Measurements from ENCODE around the gene CRLF1.

Gene CRLF1

DNA sequence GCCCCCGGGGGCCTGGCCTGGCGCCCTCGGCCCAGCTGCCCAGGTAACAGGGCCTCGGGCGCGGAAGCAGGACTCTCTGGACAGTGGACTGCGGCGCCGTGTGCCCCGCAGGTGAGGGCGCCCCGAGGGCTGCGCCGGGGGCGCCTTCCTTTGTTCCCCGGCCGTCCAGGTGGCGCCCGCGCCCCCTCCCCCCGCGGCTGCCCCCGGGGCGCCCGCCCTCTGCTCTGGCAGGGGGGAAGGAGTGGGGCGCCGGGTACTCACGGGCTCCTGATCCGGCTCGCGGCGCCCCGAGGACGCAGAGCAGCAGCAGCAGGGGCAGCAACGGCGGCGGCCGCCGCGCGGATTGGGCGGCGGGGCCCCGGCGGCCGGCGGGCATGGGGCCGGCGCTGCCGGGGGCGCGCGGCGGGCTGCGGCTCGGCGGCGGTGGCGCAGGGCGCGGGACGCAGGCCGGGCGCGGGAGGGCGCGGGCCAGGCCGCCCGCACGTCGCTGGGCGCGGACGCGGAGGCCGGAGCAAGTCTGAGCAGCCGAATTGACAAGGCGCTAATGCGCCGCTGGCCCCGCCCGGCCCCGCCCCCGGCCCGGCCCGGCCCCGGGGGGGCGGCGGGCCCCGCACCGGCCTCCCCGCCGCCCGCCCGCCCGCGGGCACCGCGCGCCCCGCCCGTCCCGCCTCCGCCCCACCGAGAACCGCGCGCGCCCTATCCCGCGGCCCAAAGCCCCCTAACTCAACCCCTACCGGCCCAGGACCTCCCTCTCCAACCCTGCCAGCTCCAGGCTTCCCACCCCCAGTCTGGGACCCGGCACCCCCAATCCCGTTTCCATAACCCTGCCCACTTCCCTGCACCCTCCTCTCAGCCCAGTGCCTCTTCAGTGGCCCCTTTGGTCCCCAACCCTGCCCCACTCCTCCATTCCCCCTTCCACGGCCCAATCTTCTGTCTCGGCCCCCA is at the start of gene CRLF1:
Gene CRLF1 (minus strand): TSS at position 519 of the 945 bp plus-strand sequence. CDS start 143 bp downstream, at position 376.
- no peak for DNase-seq (ENCODE audit: low read depth)

DNA sequence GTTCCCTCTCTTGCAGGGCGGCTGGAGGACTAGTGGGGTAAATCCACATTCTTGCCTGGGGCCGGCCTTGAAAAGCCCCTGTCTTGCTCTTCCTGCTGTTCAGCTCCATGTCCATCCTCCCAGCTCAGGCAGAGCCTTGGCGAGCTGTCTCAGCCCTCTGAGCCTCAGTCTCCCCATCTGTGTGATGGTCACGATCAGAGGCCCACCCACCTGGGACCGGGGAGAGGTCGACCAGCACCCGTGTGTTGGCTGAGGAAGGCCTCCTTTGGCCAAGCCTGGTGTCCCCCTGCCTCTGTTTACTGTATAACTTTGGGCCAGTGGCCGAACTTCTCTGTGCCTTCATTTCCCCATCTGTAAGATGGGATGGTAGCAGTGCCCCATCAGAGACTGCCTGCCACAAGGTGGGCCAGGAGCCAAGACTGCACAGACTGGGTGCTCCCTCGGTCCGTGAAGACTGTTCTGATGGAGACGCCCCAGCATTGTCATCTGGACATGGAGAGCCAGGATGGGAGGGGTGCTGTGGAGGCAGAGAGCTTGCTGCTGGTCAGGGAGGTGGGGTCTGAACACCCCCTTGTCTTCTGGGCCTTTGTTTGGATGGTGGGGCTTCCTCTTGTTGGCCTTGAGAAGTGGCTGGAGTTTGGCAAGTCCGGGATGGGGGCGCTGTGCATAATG is 48.7 kb upstream of the CRLF1 start:
- DNase-seq (ENCODE audit: low read depth), result no peak

DNA sequence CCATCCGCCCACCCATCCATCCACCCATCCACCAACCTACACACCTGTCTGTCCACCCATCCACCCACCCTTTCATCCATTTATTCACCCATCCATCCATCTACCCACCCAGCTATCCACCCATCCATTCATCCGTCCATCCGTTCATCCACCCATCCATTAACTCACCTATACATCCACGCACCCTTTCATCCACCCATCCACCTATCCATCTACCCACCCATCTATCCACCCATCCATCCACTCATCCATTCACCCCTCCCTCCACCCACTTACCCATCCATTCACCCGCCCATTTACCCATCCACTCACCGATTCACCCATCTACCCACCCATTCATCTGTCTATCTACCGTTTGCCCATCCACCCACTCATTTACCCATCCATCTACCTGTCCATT is 47.9 kb upstream of the CRLF1 start:
- DNase-seq (ENCODE audit: low read depth), result no peak

- DNase-seq (ENCODE audit: low read depth), result no peak
Observed at GRCh38 chr19:18653853-18654252, 47.3 kb upstream of the CRLF1 start.

DNA sequence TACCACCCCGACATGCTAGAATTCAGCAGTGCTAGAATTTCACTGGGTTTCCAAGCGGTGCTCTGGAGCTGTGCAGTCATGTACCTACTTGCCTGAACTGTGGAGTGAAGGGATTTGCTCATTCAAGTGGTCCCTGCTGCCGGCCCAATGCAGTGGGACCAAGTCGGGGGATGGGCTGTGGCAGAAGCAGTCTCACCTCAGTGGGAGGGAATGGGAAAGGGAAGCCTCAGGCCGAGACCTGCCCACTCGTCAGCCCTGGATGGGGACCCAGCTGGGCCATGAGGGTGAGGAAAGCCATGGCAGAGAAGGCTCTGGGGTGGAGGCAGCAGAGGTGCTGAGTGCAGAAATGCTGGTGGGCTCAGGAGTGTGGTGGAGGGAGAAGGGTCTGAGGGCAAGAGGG is 45.1 kb upstream of the CRLF1 start:
- no peak for DNase-seq (ENCODE audit: low read depth)

DNA sequence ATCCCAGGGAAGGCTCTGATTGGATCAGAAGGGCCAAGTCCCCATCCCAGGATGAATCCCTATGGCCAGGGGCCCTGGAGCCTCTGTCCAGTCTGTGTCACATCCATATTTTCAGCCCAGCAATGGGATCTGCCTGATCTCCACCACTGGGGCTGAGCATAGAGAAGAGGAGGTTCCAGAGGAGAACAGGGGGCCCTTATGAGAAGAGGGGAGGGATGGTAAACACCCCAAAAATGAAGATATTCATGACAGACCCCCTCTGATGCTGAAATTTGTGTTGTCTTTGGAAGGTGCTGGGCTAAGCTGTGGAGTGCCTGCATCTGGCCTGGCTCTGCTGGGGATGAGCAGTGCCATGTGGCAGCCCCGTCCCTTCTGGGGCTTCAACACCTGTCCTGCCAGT is 44.7 kb upstream of the CRLF1 start:
- no peak for DNase-seq (ENCODE audit: low read depth)

GRCh38 chr19:18650468-18651041 is 44.0 kb upstream of the CRLF1 start:
- DNase-seq (ENCODE audit: low read depth), result no peak

DNA sequence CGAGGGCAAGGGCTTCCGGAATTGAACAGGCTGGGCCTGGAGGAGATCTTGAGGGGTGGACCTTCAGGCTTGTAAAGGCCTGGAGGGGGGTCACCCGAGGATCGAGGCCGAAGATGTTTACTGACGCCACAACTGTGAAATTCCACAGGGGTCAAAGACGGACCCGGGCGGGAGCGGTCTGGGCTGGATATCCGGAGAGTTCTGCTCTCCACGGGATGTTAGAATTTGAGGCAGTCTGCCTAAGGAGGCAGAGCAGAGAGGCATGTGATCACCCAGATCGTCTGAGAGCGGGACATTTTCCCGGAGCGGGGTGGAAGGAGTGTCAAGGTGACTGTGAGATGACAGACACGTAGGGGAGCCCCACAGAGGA is 43.4 kb upstream of the CRLF1 start:
- no peak for DNase-seq (ENCODE audit: low read depth)

DNA sequence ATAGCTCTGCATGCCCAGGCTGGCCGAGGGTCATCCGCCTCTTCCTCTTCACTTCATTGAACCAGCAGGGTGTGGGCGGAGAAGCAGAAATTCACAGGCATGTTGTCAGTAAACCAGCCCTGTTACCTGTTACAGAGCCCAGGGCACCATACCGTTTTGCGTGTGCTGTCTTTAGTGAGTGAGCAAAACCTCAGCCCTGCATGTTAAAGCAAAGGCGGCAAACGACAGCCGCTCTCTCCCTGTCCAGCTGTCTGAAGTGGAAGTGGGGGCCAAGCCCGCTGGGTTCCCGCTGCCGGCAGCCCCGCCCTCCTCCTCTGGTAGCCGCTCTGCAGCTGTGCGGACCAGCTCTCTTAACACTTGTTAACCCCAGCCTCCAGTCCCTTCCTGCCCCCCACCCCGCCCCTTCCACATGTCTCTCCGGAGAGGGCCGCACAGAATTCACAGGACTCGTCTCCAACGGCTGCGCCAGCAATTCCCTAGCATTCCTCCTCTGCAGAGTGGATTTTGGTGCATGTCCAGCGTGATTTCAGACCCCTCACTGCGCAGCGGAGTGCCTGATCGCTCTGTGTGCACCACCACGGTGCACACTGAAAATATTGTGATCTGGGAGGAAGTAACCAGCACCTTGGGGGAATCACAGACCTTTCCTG is 42.9 kb upstream of the CRLF1 start:
- no peak for DNase-seq (ENCODE audit: low read depth)

DNA sequence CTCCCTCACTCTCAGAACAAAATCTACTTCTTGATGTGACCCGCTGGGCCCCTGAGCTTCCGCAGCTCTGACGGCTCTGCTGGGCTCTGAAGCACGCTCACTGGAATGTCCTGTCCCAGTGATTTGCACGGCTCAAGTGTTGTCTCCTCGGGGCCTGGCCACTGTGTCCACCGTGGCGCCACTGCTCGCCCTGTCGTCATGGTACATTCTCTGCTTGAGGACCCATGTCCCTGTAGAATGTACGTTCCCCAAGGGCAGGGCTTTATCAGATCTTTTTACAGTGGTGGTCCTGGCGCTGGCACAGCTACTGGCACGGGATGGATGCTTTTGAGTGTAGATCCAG is 42.3 kb upstream of the CRLF1 start:
- DNase-seq (ENCODE audit: low read depth), result no peak

DNA sequence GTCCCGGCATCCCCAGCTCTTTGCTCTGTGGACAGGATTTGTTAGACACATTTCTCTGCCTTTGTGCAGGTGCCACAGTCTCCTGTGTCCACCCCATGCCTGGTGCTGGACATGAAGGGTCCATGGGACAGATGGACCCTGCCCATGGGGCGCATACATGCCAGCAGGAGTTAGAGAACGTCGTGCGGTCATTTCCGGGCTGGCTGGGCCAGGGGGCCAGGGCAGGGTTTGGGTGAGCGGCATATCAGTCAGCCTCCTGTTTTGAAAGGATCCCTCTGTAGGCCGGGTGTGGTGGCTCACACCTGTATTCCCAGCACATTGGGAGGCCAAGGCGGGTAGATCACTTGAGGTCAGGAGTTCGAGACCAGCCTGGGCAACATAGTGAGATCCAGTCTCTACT is 41.2 kb upstream of the CRLF1 start:
- no peak for DNase-seq (ENCODE audit: low read depth)

DNA sequence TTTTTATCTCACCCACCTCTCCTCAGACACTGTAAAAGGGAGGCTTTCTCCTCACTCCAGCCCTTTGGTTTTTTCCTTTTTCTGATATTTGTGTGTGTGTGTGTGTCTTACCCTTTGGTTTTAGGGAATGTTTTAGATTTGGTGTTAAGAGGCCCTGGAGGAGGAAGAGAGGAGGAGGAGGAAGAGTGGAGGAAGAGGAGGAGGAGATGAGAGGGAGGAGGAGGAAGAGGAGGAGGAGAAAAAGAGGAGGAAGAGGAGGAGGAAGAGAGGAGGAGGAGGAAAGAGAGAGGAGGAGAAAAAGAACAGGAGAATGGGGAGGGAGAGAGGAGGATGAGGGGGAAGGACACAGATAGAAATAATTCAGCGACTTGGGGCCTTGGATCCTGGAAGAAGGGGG is 40.8 kb upstream of the CRLF1 start:
- DNase-seq (ENCODE audit: low read depth), result no peak

DNA sequence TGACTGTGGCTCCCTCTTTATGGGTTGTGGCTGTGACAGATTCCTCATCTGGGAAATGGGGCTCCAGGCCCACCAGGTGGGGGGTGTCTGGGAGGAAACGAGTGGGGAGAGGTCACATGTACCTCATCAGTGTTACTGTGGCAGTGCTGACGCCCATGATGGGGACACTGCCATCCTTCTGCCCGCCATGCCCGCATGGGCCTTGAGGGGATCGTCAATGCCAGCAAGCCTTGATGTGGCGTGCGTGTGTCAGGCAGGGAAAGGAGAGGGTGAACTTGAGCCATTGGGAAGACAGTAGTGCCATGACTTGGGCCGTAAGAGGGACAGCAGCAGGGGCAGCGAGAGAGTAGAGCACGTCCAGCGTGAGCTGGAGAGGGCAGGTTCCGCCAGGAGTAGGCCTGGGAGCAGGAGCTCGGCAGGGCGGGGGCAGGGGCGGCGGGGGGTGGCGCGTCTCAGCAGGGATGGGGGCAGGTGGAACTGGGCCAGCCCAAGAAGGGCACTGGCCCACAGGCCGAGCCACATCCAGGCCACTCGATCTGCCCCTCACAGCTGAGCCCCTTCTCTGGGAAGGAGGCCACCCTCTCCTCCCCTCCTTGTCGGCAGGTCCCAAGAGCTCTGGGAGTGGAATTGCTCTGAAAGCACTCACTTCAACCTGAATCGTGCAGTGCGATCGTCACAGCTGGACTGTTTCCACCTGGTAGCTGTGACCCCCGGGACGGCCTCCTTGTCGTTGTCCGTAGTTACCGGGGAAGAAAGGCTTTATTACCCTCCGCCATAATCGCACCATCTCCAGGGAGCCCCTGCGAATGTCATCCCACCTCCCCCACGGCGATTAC is 40.2 kb upstream of the CRLF1 start:
- DNase-seq (ENCODE audit: low read depth), result no peak

DNA sequence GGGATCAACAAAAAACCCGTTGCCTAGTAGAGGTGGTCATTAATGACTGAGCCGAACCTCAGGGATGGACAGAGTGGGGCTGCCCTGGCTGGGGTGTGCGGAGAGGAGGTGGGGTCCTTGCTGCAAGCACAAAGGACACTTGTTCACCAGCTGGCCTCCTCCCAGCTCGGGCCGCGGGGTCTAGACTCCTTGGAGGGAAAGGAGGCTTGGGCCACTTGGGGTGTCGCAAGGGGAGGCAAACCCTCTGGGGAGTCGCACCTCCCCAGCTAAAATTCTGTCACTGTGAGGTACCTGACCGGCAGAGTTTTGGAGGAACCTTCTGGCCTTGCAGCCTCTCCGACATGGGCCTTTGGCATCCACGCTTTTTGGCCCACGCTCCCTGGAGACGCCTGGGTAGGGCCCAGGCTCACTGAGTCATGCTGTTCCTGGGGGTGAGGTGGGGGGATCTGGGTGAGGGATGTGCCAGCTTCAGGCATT is 38.5 kb upstream of the CRLF1 start:
- DNase-seq (ENCODE audit: low read depth), result no peak

- no peak for DNase-seq (ENCODE audit: low read depth)
Observed at GRCh38 chr19:18644196-18645034, 37.8 kb upstream of the CRLF1 start.

DNA sequence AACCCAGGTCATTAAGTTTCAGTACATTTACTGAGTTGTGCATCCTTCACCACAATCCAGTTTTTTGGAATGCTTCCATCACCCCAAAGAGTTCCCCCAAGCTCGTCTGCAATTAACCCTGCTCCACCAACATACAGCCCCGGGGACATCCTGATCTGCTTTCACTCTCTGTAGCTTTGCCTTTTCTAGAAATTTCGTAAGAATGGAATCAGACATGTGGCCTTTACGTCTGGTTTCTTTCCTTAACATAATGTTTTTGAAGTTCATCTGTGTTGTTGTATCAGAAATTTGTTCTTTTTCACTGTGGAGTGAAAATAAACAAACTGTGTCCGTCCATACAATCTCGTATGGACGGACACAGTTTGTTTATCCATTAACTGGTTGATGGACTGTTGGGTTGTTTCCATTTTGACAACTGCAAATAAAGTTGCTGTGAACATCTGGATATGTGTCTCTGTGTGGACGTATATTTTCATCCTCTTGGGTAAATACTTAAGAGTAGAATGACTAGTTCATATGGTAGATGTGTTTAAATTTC is 33.2 kb upstream of the CRLF1 start:
- no peak for DNase-seq (ENCODE audit: low read depth)

- DNase-seq (ENCODE audit: low read depth), result no peak
Observed at GRCh38 chr19:18637673-18638630, 31.4 kb upstream of the CRLF1 start.

- DNase-seq (ENCODE audit: low read depth), result no peak
Observed at GRCh38 chr19:18636969-18637629, 30.5 kb upstream of the CRLF1 start, which contains the start of gene KLHL26. Gene KLHL26, plus strand, starts transcription at chr19:18637028. Its CDS starts 27 bp downstream, at chr19:18637055.
